Activated T-helper 9 cell treated with anti-CD3 and anti-CD28 coated beads, Interleukin-2, amount 50 U/mL, for 16 hours (primary cell): ENCODE results near the gene CDC25C.
"Not testable (repeated sequence)": the region's sequence is repeated elsewhere in the genome, so short reads cannot be mapped to it uniquely, and the experiment has no call there.

Experiments used
- DNase-seq: peaks from one replicate; pipeline ENCODE4 v3.0.0-alpha.2; 2020; ENCODE audit warnings: low read depth

CDC25C gene

GRCh38 chr5:138275379-138275782, 56.2 kb downstream of the CDC25C start:
- no peak for DNase-seq

DNA sequence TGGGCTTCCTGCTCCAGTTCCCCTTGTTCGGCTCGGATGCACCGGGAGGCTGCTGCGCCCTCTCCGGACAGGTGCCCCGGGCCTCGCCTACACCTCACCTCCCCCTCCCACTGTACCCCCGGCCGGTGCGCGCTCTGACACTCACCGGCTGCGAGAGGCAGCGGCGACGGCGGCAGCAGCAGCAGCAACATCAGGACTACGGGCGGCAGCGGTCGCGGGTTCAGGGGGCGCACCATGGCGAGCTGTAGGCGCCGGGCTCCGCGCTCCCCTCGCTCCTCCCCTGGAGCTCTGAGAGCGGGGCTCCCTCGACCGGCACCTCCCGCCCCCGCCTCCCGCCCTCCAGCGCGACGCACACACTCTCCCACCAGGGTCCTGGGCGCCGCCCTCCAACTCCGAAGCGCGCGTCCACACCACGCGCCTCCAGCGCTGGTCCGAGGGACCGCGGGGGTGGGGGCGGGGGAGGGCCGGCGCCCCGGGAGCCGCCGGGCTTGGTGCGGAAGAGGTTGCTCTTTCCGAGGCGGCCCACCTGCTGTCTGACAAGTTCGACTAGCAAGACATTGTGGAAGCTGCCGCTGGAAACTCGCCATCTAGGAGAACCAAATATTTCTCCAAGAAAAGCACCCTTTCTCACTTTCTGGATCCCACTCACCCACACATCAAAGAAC, 57.3 kb downstream of the CDC25C start, which contains the start of gene GFRA3:
TSS of gene GFRA3 (minus strand) at position 433 of the 665 bp plus-strand sequence. CDS start at position 236, 197 bp downstream.
- DNase-seq, result no peak

DNA sequence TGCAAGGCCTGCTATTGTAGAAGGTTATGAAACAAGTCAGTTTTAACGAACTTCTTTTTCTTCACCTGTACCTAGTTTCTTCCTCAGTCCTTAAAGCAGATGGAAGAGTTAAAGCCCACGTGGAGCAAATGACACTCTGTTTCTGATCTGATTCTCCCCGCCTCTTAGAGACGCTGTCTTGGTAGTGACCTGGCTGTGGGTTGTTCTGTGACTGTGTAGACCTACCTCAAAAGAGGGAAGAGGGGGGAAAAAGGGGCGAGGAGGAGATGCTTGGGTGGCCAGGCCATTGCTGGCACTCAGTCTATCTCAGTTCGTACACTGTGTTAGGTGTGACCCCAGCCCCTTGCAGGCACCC, 57.8 kb downstream of the CDC25C start:
- DNase-seq, result no peak

GRCh38 chr5:138272681-138273080, 58.9 kb downstream of the CDC25C start:
- DNase-seq, result no peak

GRCh38 chr5:138271281-138271680, 60.3 kb downstream of the CDC25C start:
- no peak for DNase-seq

- DNase-seq, result no peak
Observed at GRCh38 chr5:138264183-138264582, 67.4 kb downstream of the CDC25C start.

- no peak for DNase-seq
Observed at GRCh38 chr5:138263581-138263980, 68.0 kb downstream of the CDC25C start.

DNA sequence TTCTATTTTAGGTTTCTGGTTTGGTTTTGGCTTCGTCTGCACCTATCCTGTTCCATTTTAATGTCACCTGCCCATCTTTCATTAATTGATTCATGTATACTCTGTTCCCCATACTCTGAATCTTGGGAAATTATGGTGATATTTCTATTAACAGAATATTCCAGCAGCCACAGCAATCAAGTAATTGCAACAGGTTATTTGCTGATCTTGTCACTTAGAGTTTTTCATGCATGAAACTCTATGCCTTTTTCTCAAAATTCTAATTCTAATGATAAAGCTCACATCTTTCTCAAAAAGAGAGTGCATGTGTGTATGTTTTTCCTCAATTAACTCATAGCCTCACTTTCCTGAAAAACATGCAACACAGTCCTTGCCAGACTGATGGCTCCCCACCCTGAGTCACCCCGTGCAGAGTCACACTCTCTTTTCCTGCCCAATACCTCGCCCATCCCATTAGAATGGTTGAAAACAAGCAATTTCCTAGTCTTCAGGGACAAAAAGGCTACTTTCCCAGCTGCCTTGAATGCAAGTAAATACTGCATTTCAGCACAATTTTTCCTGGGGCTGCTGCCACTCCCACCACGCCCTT, 72.8 kb downstream of the CDC25C start:
- DNase-seq, result no peak

- DNase-seq, result no peak
Observed at GRCh38 chr5:138257583-138257982, 74.0 kb downstream of the CDC25C start.

- no peak for DNase-seq
Observed at GRCh38 chr5:138252944-138253343, 78.7 kb downstream of the CDC25C start.

DNA sequence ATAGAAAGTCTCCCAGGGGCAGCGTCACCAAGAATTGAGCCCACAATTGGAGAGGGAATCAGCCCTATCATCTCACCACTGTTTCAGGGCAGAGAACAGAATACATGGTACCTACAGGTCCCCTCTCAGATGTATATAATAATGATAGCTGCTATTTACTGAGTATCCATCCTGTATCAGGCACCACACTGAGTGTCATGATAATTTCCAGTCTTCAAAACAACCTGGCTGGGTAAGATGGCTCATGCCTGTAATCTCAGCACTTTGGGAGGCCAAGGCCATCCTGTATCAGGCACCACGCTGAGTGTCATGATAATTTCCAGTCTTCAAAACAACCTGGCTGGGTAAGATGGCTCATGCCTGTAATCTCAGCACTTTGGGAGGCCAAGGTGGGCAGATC, 83.8 kb downstream of the CDC25C start:
- DNase-seq, result not testable (repeated sequence)

GRCh38 chr5:138246822-138247221, 84.8 kb downstream of the CDC25C start:
- no peak for DNase-seq

DNA sequence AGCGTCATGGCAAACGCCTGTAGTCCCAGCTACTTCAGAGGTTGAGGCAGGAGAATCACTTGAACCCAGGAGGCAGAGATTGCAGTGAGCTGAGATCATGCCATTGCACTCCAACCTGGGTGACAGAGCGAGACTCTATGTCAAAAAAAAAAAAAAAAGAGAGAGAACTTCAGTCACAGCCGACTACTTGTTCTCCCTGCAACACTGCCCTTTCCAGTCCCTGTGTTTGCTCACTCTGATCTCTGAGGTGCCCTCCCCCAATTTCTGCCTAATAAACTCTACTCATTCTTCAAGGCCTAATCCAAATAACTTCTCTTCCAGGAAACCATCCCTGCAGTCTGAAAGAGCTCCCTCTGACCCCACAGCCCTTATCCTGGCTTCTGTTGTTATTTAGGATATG, 85.3 kb downstream of the CDC25C start:
- DNase-seq, result no peak

DNA sequence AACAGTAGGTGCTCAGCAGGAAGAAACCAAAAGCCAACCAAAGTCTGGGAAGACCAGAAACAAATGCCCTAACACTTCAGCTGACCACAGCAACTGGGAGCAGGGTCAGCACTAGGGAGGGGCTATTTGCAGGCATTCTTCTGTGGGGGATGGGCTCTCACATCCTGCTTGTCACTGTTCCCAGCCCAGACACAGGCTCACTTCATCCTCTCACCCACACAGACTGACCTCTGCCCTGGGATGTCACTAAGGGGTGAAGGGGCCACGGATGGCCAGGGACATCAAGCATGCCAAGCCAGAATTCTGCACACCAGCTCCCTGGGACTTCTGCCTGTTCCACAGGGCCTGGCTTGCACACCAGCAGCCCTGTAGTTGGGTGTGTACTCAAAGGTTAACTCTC, 85.9 kb downstream of the CDC25C start:
- DNase-seq, result no peak

DNA sequence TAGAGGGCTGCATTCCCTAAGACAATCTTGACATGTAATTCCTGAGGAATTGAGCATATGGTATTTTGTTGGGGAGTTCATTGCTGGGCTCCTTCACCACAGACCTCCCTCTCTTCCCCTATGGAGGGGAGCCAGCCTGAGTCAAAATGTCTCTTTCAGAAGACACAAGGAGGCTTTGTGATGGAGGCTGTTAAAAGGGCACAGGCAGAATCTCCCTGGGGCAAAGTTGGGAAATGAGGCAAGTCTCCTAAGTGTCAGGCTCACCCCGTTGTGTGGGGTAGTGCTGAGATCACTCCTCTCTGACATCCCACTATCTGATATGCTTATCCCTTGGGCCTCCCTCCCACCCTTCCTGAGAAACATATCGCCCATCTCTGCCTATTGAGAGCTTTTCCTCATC, 87.8 kb downstream of the CDC25C start:
- DNase-seq, result no peak

- DNase-seq, result no peak
Observed at GRCh38 chr5:138241688-138242571, 89.7 kb downstream of the CDC25C start.

DNA sequence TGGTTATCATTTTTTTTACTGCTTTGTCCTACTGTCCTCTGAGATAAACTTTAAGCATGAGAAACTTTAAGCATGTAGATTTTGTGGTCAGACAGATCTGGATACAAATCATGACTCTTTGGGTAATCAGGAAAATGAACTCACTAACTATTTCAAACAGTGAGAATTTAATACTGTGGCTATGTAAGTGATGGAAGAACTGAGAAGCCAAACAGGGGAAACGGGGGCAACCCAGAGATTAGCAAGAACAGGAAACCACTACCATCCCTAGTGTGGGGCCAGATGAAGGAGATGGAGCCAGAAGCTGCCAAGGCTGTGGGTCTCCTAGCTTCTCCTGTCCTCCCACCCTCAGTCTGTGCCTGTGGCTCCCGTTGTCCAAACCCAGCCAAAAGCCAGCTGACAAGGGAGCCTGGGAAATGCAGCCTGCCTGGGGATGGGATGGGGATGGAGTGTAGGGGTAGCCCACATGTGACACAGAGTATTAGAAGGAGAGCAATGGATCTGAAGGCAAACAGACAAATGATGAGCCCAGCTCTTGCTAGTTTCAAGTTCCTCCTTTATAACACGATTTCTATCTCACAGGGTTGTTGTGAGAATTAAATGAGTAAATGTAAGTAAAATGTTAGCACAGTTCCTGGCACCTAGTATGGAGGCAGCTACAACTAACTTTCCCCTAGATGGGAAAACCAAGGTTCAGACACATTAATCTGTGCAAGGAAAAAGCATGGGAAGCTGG, 90.8 kb downstream of the CDC25C start:
- no peak for DNase-seq

- DNase-seq, result no peak
Observed at GRCh38 chr5:138238034-138238433, 93.6 kb downstream of the CDC25C start.
